Glutamatergic neuron (in vitro differentiated cells): ENCODE results near the gene SGCD. TPM values are rescaled to one million over a fixed set of nuclear protein-coding genes. Genes with fewer than 3 reads are reported as not detected.

Experiments
- DNase-seq: peaks from one replicate; pipeline ENCODE4 v3.0.0; 2022
- H3K27ac Mint-ChIP-seq: one replicate; pipeline ENCODE4 v1.8.0; 2020; ENCODE audit warnings: mild to moderate bottlenecking, mixed read lengths, inconsistent platforms; ENCODE audit not compliant: unreplicated experiment
- H3K27me3 Mint-ChIP-seq: one replicate; pipeline ENCODE4 v1.8.0; 2020; ENCODE audit warnings: mild to moderate bottlenecking, moderate library complexity, mixed read lengths, inconsistent platforms; ENCODE audit not compliant: unreplicated experiment
- H3K36me3 Mint-ChIP-seq: one replicate; pipeline ENCODE4 v1.8.0; 2020; ENCODE audit warnings: mild to moderate bottlenecking, mixed read lengths, inconsistent platforms; ENCODE audit not compliant: unreplicated experiment
- H3K4me1 Mint-ChIP-seq: one replicate; pipeline ENCODE4 v1.8.0; 2020; ENCODE audit warnings: mild to moderate bottlenecking, low read depth, mixed read lengths, inconsistent platforms; ENCODE audit not compliant: unreplicated experiment
- H3K4me3 Mint-ChIP-seq: one replicate; pipeline ENCODE4 v1.8.0; 2020; ENCODE audit warnings: mild to moderate bottlenecking, mixed read lengths, inconsistent platforms; ENCODE audit not compliant: unreplicated experiment
- H3K9me3 Mint-ChIP-seq: one replicate; pipeline ENCODE4 v1.8.0; 2020; ENCODE audit warnings: mild to moderate bottlenecking, moderate library complexity, mixed read lengths, inconsistent platforms; ENCODE audit not compliant: unreplicated experiment
- total RNA-seq: library from RNA; stranded (reverse); fragmentation: NEBNext Ultra II Directional; extraction: Animal tissue kit (Norgen Biotek cat#: 25700); gene quantifications from one replicate; pipeline ENCODE4 v1.2.1, GENCODE V29; 2021; ENCODE audit not compliant: unreplicated experiment
- TF ChIP-seq, protein P1 (sequence below): fragments of 200-600 bp; sonication (generic); IDR thresholded peaks from one replicate; pipeline ENCODE4 v1.5.0; 2021; ENCODE audit not compliant: partially characterized antibody, unreplicated experiment

Gene SGCD
- total RNA-seq, 1 donor from 2014 or later = 0.20 TPM

- Mint-ChIP-seq H3K4me1 (no peaks in the 10 kb centered on the region), H3K4me3 (no peak overlapping the region), H3K27me3 (no peaks in the 10 kb centered on the region), H3K9me3 (no peaks in the 10 kb centered on the region), H3K27ac (no peak overlapping the region), H3K36me3 (no peaks in the 10 kb centered on the region)
- TF ChIP-seq, protein P1, sequence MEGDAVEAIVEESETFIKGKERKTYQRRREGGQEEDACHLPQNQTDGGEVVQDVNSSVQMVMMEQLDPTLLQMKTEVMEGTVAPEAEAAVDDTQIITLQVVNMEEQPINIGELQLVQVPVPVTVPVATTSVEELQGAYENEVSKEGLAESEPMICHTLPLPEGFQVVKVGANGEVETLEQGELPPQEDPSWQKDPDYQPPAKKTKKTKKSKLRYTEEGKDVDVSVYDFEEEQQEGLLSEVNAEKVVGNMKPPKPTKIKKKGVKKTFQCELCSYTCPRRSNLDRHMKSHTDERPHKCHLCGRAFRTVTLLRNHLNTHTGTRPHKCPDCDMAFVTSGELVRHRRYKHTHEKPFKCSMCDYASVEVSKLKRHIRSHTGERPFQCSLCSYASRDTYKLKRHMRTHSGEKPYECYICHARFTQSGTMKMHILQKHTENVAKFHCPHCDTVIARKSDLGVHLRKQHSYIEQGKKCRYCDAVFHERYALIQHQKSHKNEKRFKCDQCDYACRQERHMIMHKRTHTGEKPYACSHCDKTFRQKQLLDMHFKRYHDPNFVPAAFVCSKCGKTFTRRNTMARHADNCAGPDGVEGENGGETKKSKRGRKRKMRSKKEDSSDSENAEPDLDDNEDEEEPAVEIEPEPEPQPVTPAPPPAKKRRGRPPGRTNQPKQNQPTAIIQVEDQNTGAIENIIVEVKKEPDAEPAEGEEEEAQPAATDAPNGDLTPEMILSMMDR = no peak
- DNase-seq = no peak
These were observed 29.3 kb downstream of the SGCD start for GRCh38 chr5:156356238-156356637.

GRCh38 chr5:156359476-156359875 is 32.5 kb downstream of the SGCD start:
- Mint-ChIP-seq H3K4me1 (no peaks in the 10 kb centered on the region), H3K4me3 (no peak overlapping the region), H3K27me3 (no peaks in the 10 kb centered on the region), H3K36me3 (no peaks in the 10 kb centered on the region), H3K27ac (no peak overlapping the region), H3K9me3 (no peaks in the 10 kb centered on the region)
- DNase-seq = no peak
- TF ChIP-seq, protein P1 = no peak

GRCh38 chr5:156361436-156362109 is 34.6 kb downstream of the SGCD start:
- Mint-ChIP-seq H3K27ac (no peak overlapping the region), H3K9me3 (no peaks in the 10 kb centered on the region), H3K27me3 (no peaks in the 10 kb centered on the region), H3K4me1 (no peaks in the 10 kb centered on the region), H3K36me3 (no peaks in the 10 kb centered on the region), H3K4me3 (no peak overlapping the region)
- TF ChIP-seq, protein P1 = no peak
- DNase-seq = no peak

GRCh38 chr5:156363861-156364260 is 36.9 kb downstream of the SGCD start:
- Mint-ChIP-seq H3K9me3 (no peaks in the 10 kb centered on the region), H3K27me3 (no peaks in the 10 kb centered on the region), H3K27ac (no peak overlapping the region), H3K36me3 (no peaks in the 10 kb centered on the region), H3K4me1 (peaks cover 1% of the 10 kb centered on the region), H3K4me3 (no peak overlapping the region)
- TF ChIP-seq, protein P1 = no peak
- DNase-seq = no peak

DNA sequence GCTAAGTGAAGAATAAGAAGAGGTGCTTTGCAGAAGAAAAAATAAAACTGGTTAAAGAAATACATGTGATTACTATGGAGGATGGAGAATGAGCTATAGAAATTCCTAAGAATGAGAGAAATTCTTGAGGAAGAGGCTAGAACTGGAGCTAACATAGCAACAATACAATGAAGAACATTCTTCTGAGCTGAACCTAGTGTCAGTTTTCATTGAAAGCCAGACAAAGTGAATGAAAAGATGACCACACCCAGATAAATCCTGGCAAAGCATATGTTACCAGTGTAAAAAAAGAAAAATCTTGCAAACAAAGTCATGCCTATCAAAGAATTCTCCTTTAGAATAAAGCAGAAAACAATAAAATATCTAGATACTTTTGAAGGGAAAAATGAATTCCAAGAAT is 39.6 kb downstream of the SGCD start:
- H3K4me3 Mint-ChIP-seq = no peak overlapping the region
- H3K4me1 Mint-ChIP-seq = peaks cover 1% of the 10 kb centered on the region
- no peaks in the 10 kb centered on the region for H3K27me3 Mint-ChIP-seq
- no peaks in the 10 kb centered on the region for H3K9me3 Mint-ChIP-seq
- TF ChIP-seq, protein P1 = no peak
- no peak for DNase-seq
- H3K27ac Mint-ChIP-seq = no peak overlapping the region
- no peaks in the 10 kb centered on the region for H3K36me3 Mint-ChIP-seq
